ENCODE measurements around the gene AHRR.

AHRR gene

DNA sequence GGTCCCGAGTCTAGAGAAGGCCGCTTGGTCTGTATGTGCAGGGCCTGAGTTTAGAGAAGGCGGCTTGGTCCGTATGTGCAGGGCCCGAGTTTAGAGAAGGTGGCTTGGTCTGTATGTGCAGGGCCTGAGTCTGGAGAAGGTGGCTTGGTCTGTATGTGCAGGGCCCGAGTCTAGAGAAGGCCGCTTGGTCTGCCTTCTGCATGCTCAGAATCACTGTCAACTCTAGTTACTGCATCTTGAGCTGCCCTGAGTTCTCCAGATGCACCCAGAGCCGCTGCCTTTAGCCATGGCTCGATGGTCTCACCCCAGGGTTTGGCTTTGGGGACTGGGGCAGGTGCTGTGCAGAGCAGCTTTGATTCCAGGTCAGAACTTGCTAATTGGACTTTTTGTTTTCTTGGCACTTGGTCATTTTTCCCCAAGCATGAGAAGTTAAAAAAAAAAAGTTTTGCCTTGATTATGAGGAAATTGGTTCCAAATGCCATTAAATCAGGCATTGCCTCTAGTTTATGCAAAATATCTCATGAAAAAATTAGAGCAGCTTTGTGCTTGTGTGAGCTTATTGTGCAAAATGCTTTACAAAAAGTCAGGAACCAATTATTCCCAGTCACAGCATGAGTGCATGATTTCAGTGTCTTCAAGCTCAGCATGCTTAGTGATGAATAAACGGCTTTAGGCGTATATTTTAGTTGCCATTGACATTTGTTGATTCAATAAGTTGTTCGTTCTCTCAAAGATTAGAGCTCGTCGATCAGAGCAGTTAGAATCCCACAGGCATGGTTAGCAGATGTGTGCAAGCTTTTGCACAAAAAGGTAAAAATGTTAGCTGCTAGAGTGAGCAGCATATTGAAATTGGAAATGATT is 96.0 kb downstream of the AHRR start:
- FAIRE-seq = no peak

- FAIRE-seq = no peak
These were observed 96.9 kb downstream of the AHRR start for GRCh38 chr5:418162-419121.

DNA sequence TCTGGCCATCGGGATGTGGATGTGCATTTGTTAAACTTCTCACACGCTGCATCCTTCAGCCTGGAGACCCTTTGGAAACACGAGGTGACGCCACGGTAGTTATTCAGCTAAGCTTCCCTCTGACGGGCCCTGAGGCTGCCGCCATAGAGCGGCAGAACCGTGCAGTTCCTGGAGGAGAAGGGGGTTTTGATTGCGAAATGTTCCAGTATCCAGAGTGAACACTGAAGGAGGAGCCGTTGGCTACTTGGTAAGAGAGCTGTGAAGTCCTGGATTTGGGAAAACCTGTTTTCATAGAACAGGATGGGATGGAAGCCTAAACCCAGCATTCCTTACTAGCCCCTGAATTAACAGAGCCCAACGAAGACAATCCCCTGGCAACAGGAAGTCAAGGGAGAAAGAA is 98.5 kb downstream of the AHRR start:
- FAIRE-seq = no peak

DNA sequence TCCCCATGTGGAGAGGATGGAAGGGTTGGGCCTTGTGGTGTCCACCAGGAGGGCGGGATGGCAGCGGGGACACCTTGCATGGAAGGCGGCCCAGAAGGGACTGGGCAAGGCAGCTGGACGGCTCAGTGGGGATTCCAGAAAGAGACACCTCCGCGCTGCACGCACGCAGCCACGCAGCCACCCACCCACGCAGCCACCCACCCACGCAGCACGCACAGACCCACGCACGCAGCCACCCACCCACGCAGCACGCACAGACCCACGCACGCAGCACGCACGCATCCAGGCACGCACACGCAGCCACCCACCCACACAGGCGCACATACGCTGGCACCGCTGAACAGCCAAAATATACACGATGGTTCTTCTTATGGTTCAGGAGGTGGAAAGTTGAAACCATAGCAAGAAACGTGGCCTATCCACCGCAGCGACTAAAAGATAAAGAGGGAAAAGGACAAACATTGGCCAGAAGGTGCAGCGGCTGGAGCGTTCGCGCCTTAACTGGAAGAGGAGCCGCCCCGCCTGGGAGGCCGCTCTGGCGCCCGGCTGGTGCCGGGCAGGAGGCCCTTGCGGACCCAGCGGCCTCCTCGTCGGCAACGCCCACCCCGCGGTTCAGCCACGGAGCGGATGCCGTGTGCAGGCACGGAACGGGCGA is 99.2 kb downstream of the AHRR start:
- no peak for FAIRE-seq

- no peak for FAIRE-seq
These were observed 99.9 kb downstream of the AHRR start for GRCh38 chr5:421287-421880.

DNA sequence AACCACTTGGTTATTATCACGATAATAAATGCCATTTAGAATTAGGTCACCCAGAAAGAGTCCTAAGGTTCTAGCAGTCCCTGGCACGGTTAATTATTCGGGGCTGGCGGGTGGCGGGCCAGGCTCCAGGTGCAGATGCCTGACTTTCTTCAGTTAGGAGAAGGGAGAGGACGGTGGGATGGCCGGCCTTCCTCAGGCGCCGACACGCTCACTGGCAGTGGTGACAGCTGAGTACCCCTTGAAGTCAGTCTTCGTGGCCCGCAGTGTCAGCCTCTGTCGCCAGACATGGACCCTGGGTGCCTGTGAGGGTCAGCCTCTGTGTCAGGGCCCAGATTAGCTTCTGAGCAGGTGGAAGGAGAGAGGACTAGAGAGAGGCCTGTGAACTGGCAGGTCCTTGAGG is 100.4 kb downstream of the AHRR start:
- no peak for FAIRE-seq

- FAIRE-seq = no peak
These were observed 101.1 kb downstream of the AHRR start for GRCh38 chr5:422323-423232.

DNA sequence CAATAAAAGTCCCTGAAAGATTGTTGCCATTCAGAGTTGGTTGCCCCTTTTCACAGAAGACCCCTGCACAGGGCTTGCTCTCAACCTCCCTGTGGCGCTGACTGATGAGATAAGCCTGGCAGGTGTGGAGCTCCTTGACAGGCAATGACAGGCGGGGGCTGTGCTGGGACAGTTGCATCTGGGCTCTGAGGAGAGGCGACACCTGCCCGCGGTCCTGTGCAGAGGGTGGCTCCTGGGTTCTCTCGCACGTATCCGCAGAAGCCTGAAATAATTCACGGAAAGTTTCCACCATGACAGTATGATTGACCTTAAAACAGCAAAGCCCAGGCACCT is 101.7 kb downstream of the AHRR start:
- no peak for FAIRE-seq

- FAIRE-seq = no peak
These were observed 102.2 kb downstream of the AHRR start for GRCh38 chr5:423626-424261.

- FAIRE-seq = no peak
These were observed 103.0 kb downstream of the AHRR start for GRCh38 chr5:424301-425110.

GRCh38 chr5:425714-426113 is 104.2 kb downstream of the AHRR start:
- no peak for FAIRE-seq

DNA sequence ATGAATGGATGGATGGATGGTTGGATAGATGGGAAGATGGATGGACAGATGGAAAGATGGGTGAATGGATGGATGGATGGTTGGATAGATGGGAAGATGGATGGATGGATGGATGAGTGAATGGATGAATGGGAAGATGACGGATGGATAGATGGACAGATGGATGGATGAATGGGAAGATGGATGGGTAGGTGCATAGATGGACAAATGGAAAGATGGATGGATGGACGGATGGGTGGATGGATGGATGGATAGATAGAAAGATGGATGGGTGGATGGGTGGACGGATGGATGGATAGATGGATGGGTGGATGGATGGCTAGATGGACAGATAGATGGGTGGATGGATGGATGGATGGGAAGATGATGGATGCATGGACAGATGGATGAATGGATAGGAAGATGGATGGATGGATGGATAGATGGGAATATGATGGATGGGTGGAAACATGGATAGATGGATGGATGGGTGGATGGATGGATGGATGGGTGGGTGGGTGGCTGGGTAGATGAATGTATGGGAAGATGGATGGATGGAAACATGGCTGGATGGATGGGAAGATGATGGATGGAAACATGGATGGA is 105.0 kb downstream of the AHRR start:
- FAIRE-seq = no peak

GRCh38 chr5:427415-428087 is 106.0 kb downstream of the AHRR start:
- no peak for FAIRE-seq

GRCh38 chr5:428219-428618 is 106.7 kb downstream of the AHRR start:
- no peak for FAIRE-seq

DNA sequence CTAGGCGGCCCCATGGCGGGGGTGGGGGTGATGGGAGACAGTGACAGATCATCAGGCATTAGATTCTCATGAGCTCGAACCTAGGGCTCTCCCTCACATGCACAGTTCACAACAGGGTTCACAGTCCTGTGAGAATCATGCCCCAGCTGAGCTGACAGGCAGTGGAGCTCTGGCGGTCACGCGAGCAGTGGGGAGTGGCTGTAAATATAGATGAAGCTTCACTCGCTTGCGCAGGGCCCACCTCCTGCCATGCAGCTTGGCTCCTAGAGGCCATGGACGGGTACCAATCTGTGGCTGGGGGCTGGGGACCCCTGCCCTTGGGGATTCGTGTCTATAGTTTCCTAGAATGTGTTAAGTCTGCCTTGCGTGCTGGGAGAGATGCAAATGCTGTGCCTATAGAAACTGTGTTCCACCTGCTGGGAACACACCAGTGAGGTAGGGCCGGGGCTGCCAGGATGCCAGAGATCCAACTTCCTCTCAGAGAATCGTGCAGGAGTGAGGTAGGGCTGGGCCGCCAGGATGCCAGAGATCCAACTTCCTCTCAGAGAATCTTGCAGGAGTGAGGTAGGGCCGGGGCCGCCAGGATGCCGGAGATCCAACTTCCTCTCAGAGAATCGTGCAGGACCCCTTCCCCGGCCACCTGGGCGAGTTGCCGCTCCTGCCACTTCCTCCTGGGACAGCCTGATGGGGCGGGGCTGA is 107.4 kb downstream of the AHRR start:
- FAIRE-seq = no peak

- no peak for FAIRE-seq
These were observed 108.1 kb downstream of the AHRR start for GRCh38 chr5:429453-430188.

DNA sequence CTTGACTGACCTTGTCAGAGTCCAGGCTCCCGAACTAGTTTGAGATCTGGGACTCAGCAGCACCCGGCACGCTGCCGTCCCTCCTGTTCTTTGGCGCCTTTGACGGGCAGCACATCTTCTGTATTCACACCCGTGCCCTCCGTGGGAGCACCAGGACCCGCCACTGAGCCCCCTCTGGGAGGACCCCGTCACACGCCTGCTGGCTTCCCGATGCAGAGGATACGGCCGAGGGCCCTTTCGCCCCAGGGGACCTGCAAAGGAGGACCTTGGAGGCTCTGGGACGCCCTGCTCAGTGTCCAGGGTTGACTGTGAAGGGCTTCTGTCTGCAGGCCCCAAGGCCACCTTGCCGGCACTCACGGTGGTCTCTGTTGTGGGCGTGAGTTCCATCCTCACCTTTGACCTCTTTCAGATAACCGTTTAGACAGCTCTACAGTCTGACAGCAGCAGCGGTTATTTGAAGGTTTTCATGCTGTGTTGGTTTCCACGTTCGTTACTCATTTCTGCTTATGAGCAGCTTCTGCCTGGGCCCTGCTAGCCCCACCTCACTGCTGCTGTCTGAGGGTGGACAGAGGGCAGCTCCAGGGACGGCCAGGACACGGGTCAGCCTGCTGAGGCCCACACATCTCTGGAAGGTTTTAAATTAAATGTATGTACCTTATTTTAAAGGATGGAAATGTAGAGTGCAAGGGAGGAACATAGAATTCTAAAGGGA is 108.9 kb downstream of the AHRR start:
- no peak for FAIRE-seq

Measured in islet of Langerhans (tissue), 1 donor.